SK-N-SH (cell line): ENCODE data around the gene RAPSN. TPM values are rescaled to one million over a fixed set of nuclear protein-coding genes. Genes with fewer than 3 reads are reported as not detected.

ENCODE experiments used
- CTCF ChIA-PET: fragments of 300-600, 350-600 bp; formaldehyde crosslinking; extraction: SDS; loops from one replicate; lab custom pipeline; 2021; lab: Yijun Ruan, JAX
- POLR2A ChIA-PET: fragments of 350-600 bp; sonication (Branson Sonifier 250); formaldehyde crosslinking; extraction: SDS; loops from one replicate; lab custom pipeline; 2020; ENCODE audit warnings: antibody characterized with exemption, inconsistent platforms; lab: Yijun Ruan, JAX
- DNase-seq: peaks from one replicate; pipeline ENCODE4 v3.0.0; 2012
- H2AFZ ChIP-seq: fragments of 200-600 bp; sonication (generic); 2 replicates; pipeline ENCODE4 v1.8.1; 2016; ENCODE audit warnings: antibody characterized with exemption, mild to moderate bottlenecking, low read depth
- H3F3A ChIP-seq: fragments of 200-600 bp; sonication (generic); replicated peaks from 2 replicates; pipeline ENCODE3; 2016; ENCODE audit warnings: antibody characterized with exemption, mild to moderate bottlenecking; ENCODE audit not compliant: insufficient read depth
- H3K27ac ChIP-seq, 2 experiments: fragments of 200-500 bp in 1 of 2; fragments of 200-600 bp in 1 of 2; sonication (Bioruptor generic) in 1 of 2; sonication (generic), shearing (Covaris generic) in 1 of 2; 2 replicates each; pipeline versions ENCODE4 v1.5.1 to v1.6.1; 2014 to 2016; ENCODE audit warnings: low read depth in 2 of 2, inconsistent platforms in 1 of 2, low read length in 1 of 2, mild to moderate bottlenecking in 1 of 2, mixed read lengths in 1 of 2
- H3K27me3 ChIP-seq: fragments of 200-600 bp; sonication (generic), shearing (Covaris generic); 2 replicates; pipeline ENCODE4 v1.6.1; 2016; ENCODE audit warnings: mixed run types; ENCODE audit not compliant: insufficient read depth
- H3K36me3 ChIP-seq, 2 experiments: fragments of 200-500 bp in 1 of 2; fragments of 200-600 bp in 1 of 2; sonication (Bioruptor generic) in 1 of 2; sonication (generic) in 1 of 2; replicated peaks in 1 of 2; 2 replicates each; pipeline versions ENCODE3 to v1.5.1; 2014 to 2016; ENCODE audit warnings: low read length in 1 of 2, mild to moderate bottlenecking in 1 of 2; ENCODE audit not compliant: insufficient read depth in 2 of 2, control insufficient read depth in 1 of 2
- H3K4me1 ChIP-seq, 2 experiments: fragments of 200-500 bp in 1 of 2; fragments of 200-600 bp in 1 of 2; sonication (Bioruptor generic) in 1 of 2; sonication (generic), shearing (Covaris generic) in 1 of 2; 2 replicates each; pipeline versions ENCODE4 v1.5.1 to v1.6.1; 2014 to 2016; ENCODE audit warnings: low read depth in 1 of 2, low read length in 1 of 2, mixed run types in 1 of 2; ENCODE audit not compliant: insufficient read depth in 2 of 2, control insufficient read depth in 1 of 2
- H3K4me2 ChIP-seq: fragments of 200-600 bp; sonication (generic), shearing (Covaris generic); 2 replicates; pipeline ENCODE4 v1.6.1; 2017; ENCODE audit warnings: mixed run types
- H3K4me3 ChIP-seq, 2 experiments: fragments of 200-500 bp in 1 of 2; fragments of 200-600 bp in 1 of 2; sonication (Bioruptor generic) in 1 of 2; sonication (generic), shearing (Covaris generic) in 1 of 2; 2 replicates each; pipeline versions ENCODE4 v1.5.1 to v1.8.1; 2014 to 2016; ENCODE audit warnings: low read depth in 2 of 2, inconsistent platforms in 1 of 2, low read length in 1 of 2, mild to moderate bottlenecking in 1 of 2, mixed read lengths in 1 of 2, moderate library complexity in 1 of 2
- H3K79me2 ChIP-seq: fragments of 200-600 bp; sonication (generic); 2 replicates; pipeline ENCODE4 v1.8.1; 2017; ENCODE audit warnings: mild to moderate bottlenecking; ENCODE audit not compliant: insufficient read depth
- H3K9ac ChIP-seq: fragments of 200-600 bp; sonication (generic); 2 replicates; pipeline ENCODE4 v1.6.1; 2017; ENCODE audit warnings: mixed run types
- H3K9me2 ChIP-seq: fragments of 200-600 bp; sonication (generic); 2 replicates; pipeline ENCODE4 v1.6.1; 2017; ENCODE audit warnings: mixed run types
- H3K9me3 ChIP-seq: fragments of 200-600 bp; sonication (generic); 2 replicates; pipeline ENCODE4 v1.6.1; 2017; ENCODE audit warnings: mixed run types, mild to moderate bottlenecking, moderate library complexity
- H4K20me1 ChIP-seq: fragments of 200-600 bp; sonication (generic); 2 replicates; pipeline ENCODE4 v1.6.1; 2017; ENCODE audit warnings: mild to moderate bottlenecking, mixed run types; ENCODE audit not compliant: insufficient read depth
- EZH2phosphoT487 ChIP-seq: fragments of 200-600 bp; sonication (generic); IDR thresholded peaks from 2 replicates; pipeline ENCODE4 v1.6.1; 2017; ENCODE audit warnings: low read depth, mixed run types, mild to moderate bottlenecking, antibody characterized with exemption, moderate library complexity, borderline replicate concordance
- GATA2 ChIP-seq: sonication (generic); formaldehyde crosslinking; IDR thresholded peaks from 2 replicates; pipeline ENCODE4 v1.5.0; 2020; ENCODE audit warnings: mild to moderate bottlenecking, missing genetic modification reagents
- JUND ChIP-seq: IDR thresholded peaks from 2 replicates; pipeline ENCODE4 v1.4.0; 2012
- MEF2A ChIP-seq: IDR thresholded peaks from 2 replicates; pipeline ENCODE4 v1.4.0; 2012; ENCODE audit warnings: low read depth, borderline replicate concordance
- NFIC ChIP-seq: IDR thresholded peaks from 2 replicates; pipeline ENCODE4 v1.4.0; 2012; ENCODE audit warnings: borderline replicate concordance
- NRF1 ChIP-seq: IDR thresholded peaks from 2 replicates; pipeline ENCODE4 v1.6.1; 2012; ENCODE audit warnings: low read depth, mild to moderate bottlenecking, low read length
- PBX3 ChIP-seq: IDR thresholded peaks from 2 replicates; pipeline ENCODE4; 2012
- POLR2AphosphoS5 ChIP-seq: IDR thresholded peaks from 2 replicates; pipeline ENCODE4 v1.6.1; 2012; ENCODE audit warnings: low read depth, low read length
- RAD21 ChIP-seq: IDR thresholded peaks from 2 replicates; pipeline ENCODE4 v1.6.1; 2012; ENCODE audit warnings: mild to moderate bottlenecking, low read length
- RCOR1 ChIP-seq: fragments of 150-350 bp; IDR thresholded peaks from 2 replicates; pipeline ENCODE4 v1.6.1; 2017; ENCODE audit warnings: antibody characterized with exemption, low read length
- TCF12 ChIP-seq: IDR thresholded peaks from 2 replicates; pipeline ENCODE4 v1.4.0; 2012
- TEAD4 ChIP-seq: IDR thresholded peaks from 2 replicates; pipeline ENCODE4 v1.4.0; 2012; ENCODE audit warnings: mild to moderate bottlenecking, borderline replicate concordance; ENCODE audit not compliant: insufficient read depth
- USF2 ChIP-seq: fragments of 150-350 bp; IDR thresholded peaks from 2 replicates; pipeline ENCODE4 v1.6.1; 2017; ENCODE audit warnings: antibody characterized with exemption, low read length, low read depth, borderline replicate concordance
- WGBS: methylation state at CpG from one replicate; pipeline ENCODE4 v1.1.6; 2017; ENCODE audit warnings: low lambda C conversion rate; 5-methylcytosine and 5-hydroxymethylcytosine counted together
- polyA plus RNA-seq, 3 experiments: library from polyadenylated mRNA; depleted of rRNA; stranded (reverse); fragments of >200 nt; gene quantifications; 2 replicates each; pipeline ENCODE4 v1.2.3, GENCODE V29; 2012
- TF ChIP-seq, protein P1 (sequence below): IDR thresholded peaks from 2 replicates; pipeline ENCODE4 v1.4.0; 2012; ENCODE audit warnings: low read depth, borderline replicate concordance
- TF ChIP-seq, protein P2 (sequence below): fragments of 150-350 bp; IDR thresholded peaks from 2 replicates; pipeline ENCODE4 v1.6.1; 2016; ENCODE audit warnings: mild to moderate bottlenecking, low read depth, low read length

The RAPSN gene
- polyA plus RNA-seq, 1 of the 3 experiments (the other 2 are of a cell fraction): 0.07 TPM

DNA sequence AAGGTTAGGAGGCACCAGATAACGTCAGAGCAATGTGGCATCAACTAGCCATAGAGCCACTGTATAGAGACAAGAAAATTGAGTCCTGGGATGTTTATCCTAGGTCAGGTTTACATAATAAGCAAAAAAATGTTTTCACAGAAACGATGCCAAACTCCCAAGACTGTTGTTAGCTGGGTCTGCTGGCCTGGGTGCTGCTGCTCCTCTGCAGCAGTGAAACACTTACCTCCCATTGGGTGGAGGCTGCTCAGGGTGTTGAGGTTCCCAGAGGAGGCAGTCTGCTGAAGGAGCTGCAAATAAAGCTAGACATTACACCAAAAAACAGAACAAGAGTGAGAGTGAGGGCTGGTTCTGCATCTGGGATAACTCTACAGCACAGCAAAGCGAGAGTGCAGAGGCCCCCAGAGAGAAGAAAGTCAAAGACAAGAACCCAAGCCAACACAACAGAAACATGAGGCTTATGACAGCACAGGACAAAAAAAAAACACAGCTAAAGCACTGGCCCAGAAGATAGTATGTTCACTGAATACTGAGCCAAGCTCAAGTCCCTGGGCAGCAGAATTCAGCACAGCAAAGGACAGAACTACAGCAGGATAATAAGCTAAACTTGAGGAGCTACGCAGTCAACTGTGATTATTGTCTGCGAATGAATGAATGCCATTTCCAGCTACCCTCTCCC, 29.9 kb upstream of the RAPSN start:
- no peak overlapping the region for H3K4me2 ChIP-seq
- H2AFZ ChIP-seq: no peak overlapping the region
- H3K79me2 ChIP-seq: peaks cover 37% of the 10 kb centered on the region; the same call in 1 of the 2 replicates
- TF ChIP-seq NRF1 (no peak), MEF2A (no peak), JUND (no peak), TEAD4 (no peak), POLR2AphosphoS5 (no peak), NFIC (no peak), USF2 (no peak), RCOR1 (no peak), TCF12 (no peak), RAD21 (no peak), PBX3 (no peak), EZH2phosphoT487 (no peak), GATA2 (CRISPR knock-in tag) (no peak)
- TF ChIP-seq, protein P1, sequence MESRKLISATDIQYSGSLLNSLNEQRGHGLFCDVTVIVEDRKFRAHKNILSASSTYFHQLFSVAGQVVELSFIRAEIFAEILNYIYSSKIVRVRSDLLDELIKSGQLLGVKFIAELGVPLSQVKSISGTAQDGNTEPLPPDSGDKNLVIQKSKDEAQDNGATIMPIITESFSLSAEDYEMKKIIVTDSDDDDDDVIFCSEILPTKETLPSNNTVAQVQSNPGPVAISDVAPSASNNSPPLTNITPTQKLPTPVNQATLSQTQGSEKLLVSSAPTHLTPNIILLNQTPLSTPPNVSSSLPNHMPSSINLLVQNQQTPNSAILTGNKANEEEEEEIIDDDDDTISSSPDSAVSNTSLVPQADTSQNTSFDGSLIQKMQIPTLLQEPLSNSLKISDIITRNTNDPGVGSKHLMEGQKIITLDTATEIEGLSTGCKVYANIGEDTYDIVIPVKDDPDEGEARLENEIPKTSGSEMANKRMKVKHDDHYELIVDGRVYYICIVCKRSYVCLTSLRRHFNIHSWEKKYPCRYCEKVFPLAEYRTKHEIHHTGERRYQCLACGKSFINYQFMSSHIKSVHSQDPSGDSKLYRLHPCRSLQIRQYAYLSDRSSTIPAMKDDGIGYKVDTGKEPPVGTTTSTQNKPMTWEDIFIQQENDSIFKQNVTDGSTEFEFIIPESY: no peak
- TF ChIP-seq, protein P2, sequence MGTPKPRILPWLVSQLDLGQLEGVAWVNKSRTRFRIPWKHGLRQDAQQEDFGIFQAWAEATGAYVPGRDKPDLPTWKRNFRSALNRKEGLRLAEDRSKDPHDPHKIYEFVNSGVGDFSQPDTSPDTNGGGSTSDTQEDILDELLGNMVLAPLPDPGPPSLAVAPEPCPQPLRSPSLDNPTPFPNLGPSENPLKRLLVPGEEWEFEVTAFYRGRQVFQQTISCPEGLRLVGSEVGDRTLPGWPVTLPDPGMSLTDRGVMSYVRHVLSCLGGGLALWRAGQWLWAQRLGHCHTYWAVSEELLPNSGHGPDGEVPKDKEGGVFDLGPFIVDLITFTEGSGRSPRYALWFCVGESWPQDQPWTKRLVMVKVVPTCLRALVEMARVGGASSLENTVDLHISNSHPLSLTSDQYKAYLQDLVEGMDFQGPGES: no peak
- H3K4me3 ChIP-seq: no peak overlapping the region
- peak overlapping the region in 1 of 2 experiments; percentile 32; a peak in 2 of 4 replicates for H3K27ac ChIP-seq
- no peaks in the 10 kb centered on the region for H3K9me3 ChIP-seq
- H3F3A ChIP-seq: peaks cover 25% of the 10 kb centered on the region
- H4K20me1 ChIP-seq: peaks cover 18% of the 10 kb centered on the region
- WGBS: 88% methylated on average over 5 of the region's 5 CpGs
- H3K4me1 ChIP-seq: peaks cover 6 to 17% of the 10 kb centered on the region in 2 experiments; a peak in 2 of 4 replicates
- CTCF ChIA-PET: interaction anchor here (0.6 to 1.3 kb wide), 2 partner anchors 25 to 47 kb away, joined by 3 to 8 read pairs; no protein-coding TSS in a partner anchor
- POLR2A ChIA-PET: interaction anchor here (0.8 kb wide), 1 partner anchor 75 kb away, joined by 3 read pairs; no protein-coding TSS in a partner anchor
- no peaks in the 10 kb centered on the region for H3K27me3 ChIP-seq
- peaks cover 76 to 84% of the 10 kb centered on the region in 2 experiments for H3K36me3 ChIP-seq
- DNase-seq: no peak
- H3K9me2 ChIP-seq: no peaks in the 10 kb centered on the region
- H3K9ac ChIP-seq: no peak overlapping the region
